HepG2 (cell line): ENCODE measurements around the gene C14orf93. TPM values are rescaled to one million over a fixed set of nuclear protein-coding genes. Genes with fewer than 3 reads are reported as not detected.

Source experiments
- ARID2 ChIP-seq: sonication (generic); formaldehyde crosslinking; IDR thresholded peaks from 2 replicates; pipeline ENCODE4 v1.8.1; 2022; ENCODE audit warnings: mild to moderate bottlenecking, missing genetic modification reagents, borderline replicate concordance
- BORCS8-MEF2B ChIP-seq: sonication (generic); formaldehyde crosslinking; IDR thresholded peaks from 2 replicates; pipeline ENCODE4 v1.8.0; 2022; ENCODE audit warnings: mild to moderate bottlenecking, missing genetic modification reagents
- CEBPG ChIP-seq: IDR thresholded peaks from 2 replicates; pipeline ENCODE4 v1.6.1; 2016
- ETV5 ChIP-seq: IDR thresholded peaks from 2 replicates; pipeline ENCODE4 v1.6.1; 2018; ENCODE audit warnings: missing biosample characterization, missing genetic modification reagents, inconsistent platforms, borderline replicate concordance
- KDM1A ChIP-seq: IDR thresholded peaks from 2 replicates; pipeline ENCODE4 v1.6.1; 2016; ENCODE audit warnings: missing compliant biosample characterization
- KMT2B ChIP-seq: IDR thresholded peaks from 2 replicates; pipeline ENCODE4 v1.6.1; 2016; ENCODE audit warnings: missing genetic modification reagents, missing compliant biosample characterization
- MAZ ChIP-seq, 2 experiments: sonication (generic) in 1 of 2; formaldehyde crosslinking in 1 of 2; IDR thresholded peaks; 2 replicates each; pipeline versions ENCODE4 v1.5.0 to v1.6.1; 2012 to 2020; ENCODE audit warnings: low read depth in 2 of 2, mild to moderate bottlenecking in 2 of 2, borderline replicate concordance in 1 of 2, improper control_type of control experiment in 1 of 2, low read length in 1 of 2, missing genetic modification reagents in 1 of 2, moderate library complexity in 1 of 2
- NCOA2 ChIP-seq: sonication (generic); formaldehyde crosslinking; IDR thresholded peaks from 2 replicates; pipeline ENCODE4 v1.8.0; 2022; ENCODE audit warnings: inconsistent platforms
- PAF1 ChIP-seq: IDR thresholded peaks from 2 replicates; pipeline ENCODE4 v1.6.1; 2016; ENCODE audit warnings: missing genetic modification reagents, missing compliant biosample characterization
- SP4 ChIP-seq: sonication (generic); formaldehyde crosslinking; IDR thresholded peaks from 2 replicates; pipeline ENCODE4 v1.8.1; 2023; ENCODE audit warnings: mild to moderate bottlenecking, missing genetic modification reagents
- ZFP41 ChIP-seq: sonication (generic); formaldehyde crosslinking; IDR thresholded peaks from 2 replicates; pipeline ENCODE4 v1.4.0; 2020; ENCODE audit warnings: mild to moderate bottlenecking, missing genetic modification reagents, borderline replicate concordance
- ZNF253 ChIP-seq: sonication (generic); formaldehyde crosslinking; IDR thresholded peaks from 2 replicates; pipeline ENCODE4 v1.8.0; 2022; ENCODE audit warnings: mild to moderate bottlenecking, missing genetic modification reagents, borderline replicate concordance
- ZNF501 ChIP-seq: sonication (generic); formaldehyde crosslinking; IDR thresholded peaks from 2 replicates; pipeline ENCODE4 v1.5.1; 2020; ENCODE audit warnings: mild to moderate bottlenecking, moderate library complexity, missing genetic modification reagents
- ZNF614 ChIP-seq: IDR thresholded peaks from 2 replicates; pipeline ENCODE4 v1.6.1; 2018; ENCODE audit warnings: missing biosample characterization, missing genetic modification reagents, inconsistent platforms, borderline replicate concordance
- ZNF788 ChIP-seq: sonication (generic); formaldehyde crosslinking; IDR thresholded peaks from 2 replicates; pipeline ENCODE4 v1.5.0; 2020; ENCODE audit warnings: mild to moderate bottlenecking, missing genetic modification reagents, borderline replicate concordance
- polyA plus RNA-seq, 8 experiments: library from polyadenylated mRNA; depleted of rRNA in 3 of 8; stranded (reverse) in 7 of 8; unstranded in 1 of 8; fragments of >200 nt; fragmentation: Illumina TruSeq in 4 of 8; extraction: Trizol in 4 of 8; gene quantifications; 2 replicates each; pipeline versions ENCODE4 v1.2.1 to v1.2.3, GENCODE V29; 2011 to 2016; ENCODE audit warnings: low read depth in 4 of 8, missing spikeins in 1 of 8, mixed read lengths in 1 of 8; ENCODE audit not compliant: insufficient read depth in 1 of 8
- total RNA-seq, 5 experiments: library from RNA; depleted of rRNA; stranded (reverse); fragments of >200 nt; fragmentation: Illumina TruSeq; extraction: Trizol; gene quantifications; 2 replicates each; pipeline ENCODE4 v1.2.3, GENCODE V29; 2016; ENCODE audit warnings: low read depth in 1 of 5
- TF ChIP-seq, protein P1 (sequence below): IDR thresholded peaks from 2 replicates; pipeline ENCODE4 v1.4.0; 2020; ENCODE audit warnings: mild to moderate bottlenecking, missing genetic modification reagents
- TF ChIP-seq, protein P2 (sequence below): sonication (generic); formaldehyde crosslinking; IDR thresholded peaks from 2 replicates; pipeline ENCODE4 v1.4.0; 2020; ENCODE audit warnings: missing genetic modification reagents, mild to moderate bottlenecking, borderline replicate concordance
- TF ChIP-seq, protein P3 (sequence below): sonication (generic); formaldehyde crosslinking; IDR thresholded peaks from 2 replicates; pipeline ENCODE4 v1.5.1; 2020; ENCODE audit warnings: missing genetic modification reagents, mild to moderate bottlenecking, borderline replicate concordance
- TF ChIP-seq, protein P4 (sequence below): sonication (generic); formaldehyde crosslinking; IDR thresholded peaks from 2 replicates; pipeline ENCODE4 v1.4.0; 2020; ENCODE audit warnings: mild to moderate bottlenecking, missing genetic modification reagents

The C14orf93 gene
- total and polyA plus RNA-seq, 2 of the 13 experiments (the other 11 are each of a cell fraction or from before 2014, with no cell fraction given): 11.4 to 22.5 TPM

DNA sequence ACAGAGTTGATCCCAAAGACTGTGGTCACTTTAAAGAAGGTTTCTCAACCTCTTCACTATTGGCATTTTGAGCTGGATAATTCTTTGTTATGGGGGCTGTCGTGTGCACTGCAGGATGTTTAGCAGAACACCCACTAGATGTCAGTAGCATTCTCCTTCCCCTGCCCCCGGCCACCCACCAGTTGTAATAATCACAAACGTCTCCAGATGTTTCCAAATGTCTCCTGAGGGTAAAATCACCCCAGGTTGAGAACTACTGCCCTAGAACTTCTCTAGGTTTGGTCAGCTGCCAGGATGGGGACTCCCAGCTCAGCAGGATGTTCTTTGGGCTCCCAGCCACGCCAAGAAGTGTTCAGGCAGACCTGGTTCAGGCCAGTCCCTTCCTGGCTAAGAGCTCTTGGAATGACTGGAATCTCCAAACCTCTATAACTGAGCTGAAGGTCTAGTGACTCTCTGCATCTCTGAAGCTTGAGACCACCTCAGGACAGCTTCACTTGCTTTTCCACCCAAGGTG lies 15.1 kb downstream of the C14orf93 start (continued):
- TF ChIP-seq, protein P1, sequence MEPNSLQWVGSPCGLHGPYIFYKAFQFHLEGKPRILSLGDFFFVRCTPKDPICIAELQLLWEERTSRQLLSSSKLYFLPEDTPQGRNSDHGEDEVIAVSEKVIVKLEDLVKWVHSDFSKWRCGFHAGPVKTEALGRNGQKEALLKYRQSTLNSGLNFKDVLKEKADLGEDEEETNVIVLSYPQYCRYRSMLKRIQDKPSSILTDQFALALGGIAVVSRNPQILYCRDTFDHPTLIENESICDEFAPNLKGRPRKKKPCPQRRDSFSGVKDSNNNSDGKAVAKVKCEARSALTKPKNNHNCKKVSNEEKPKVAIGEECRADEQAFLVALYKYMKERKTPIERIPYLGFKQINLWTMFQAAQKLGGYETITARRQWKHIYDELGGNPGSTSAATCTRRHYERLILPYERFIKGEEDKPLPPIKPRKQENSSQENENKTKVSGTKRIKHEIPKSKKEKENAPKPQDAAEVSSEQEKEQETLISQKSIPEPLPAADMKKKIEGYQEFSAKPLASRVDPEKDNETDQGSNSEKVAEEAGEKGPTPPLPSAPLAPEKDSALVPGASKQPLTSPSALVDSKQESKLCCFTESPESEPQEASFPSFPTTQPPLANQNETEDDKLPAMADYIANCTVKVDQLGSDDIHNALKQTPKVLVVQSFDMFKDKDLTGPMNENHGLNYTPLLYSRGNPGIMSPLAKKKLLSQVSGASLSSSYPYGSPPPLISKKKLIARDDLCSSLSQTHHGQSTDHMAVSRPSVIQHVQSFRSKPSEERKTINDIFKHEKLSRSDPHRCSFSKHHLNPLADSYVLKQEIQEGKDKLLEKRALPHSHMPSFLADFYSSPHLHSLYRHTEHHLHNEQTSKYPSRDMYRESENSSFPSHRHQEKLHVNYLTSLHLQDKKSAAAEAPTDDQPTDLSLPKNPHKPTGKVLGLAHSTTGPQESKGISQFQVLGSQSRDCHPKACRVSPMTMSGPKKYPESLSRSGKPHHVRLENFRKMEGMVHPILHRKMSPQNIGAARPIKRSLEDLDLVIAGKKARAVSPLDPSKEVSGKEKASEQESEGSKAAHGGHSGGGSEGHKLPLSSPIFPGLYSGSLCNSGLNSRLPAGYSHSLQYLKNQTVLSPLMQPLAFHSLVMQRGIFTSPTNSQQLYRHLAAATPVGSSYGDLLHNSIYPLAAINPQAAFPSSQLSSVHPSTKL (CRISPR knock-in tag): 0 out of 2 replicates have a peak, but pooled peaks have one; percentile 22
- TF ChIP-seq NCOA2 (CRISPR knock-in tag) (no peak), ZNF788 (no peak), PAF1 (CRISPR knock-in tag) (no peak), KDM1A (CRISPR knock-in tag) (no peak), ZNF614 (CRISPR knock-in tag) (0 out of 2 replicates have a peak, but pooled peaks have one; percentile 31), BORCS8-MEF2B (CRISPR knock-in tag) (peak; percentile 62; the same call in 1 of the 2 replicates), KMT2B (CRISPR knock-in tag) (0 out of 2 replicates have a peak, but pooled peaks have one; percentile 22), CEBPG (peak; percentile 10; the same call in 1 of the 2 replicates), ETV5 (CRISPR knock-in tag) (peak; percentile 42), ZNF253 (CRISPR knock-in tag) (no peak), ZNF501 (peak; percentile 87), MAZ (IDR thresholded peaks at IDR 0.05; ENCODE audit: borderline replicate concordance, low read depth, low read length) (0 out of 2 replicates have a peak, but pooled peaks have one; percentile 36), MAZ (CRISPR knock-in tag; IDR thresholded peaks at IDR 0.05; ENCODE audit: low read depth) (no peak), ARID2 (CRISPR knock-in tag) (0 out of 2 replicates have a peak, but pooled peaks have one; percentile 37), SP4 (CRISPR knock-in tag) (0 out of 2 replicates have a peak, but pooled peaks have one; percentile 34), ZFP41 (CRISPR knock-in tag) (0 out of 2 replicates have a peak, but pooled peaks have one; percentile 72)
- TF ChIP-seq, protein P2, sequence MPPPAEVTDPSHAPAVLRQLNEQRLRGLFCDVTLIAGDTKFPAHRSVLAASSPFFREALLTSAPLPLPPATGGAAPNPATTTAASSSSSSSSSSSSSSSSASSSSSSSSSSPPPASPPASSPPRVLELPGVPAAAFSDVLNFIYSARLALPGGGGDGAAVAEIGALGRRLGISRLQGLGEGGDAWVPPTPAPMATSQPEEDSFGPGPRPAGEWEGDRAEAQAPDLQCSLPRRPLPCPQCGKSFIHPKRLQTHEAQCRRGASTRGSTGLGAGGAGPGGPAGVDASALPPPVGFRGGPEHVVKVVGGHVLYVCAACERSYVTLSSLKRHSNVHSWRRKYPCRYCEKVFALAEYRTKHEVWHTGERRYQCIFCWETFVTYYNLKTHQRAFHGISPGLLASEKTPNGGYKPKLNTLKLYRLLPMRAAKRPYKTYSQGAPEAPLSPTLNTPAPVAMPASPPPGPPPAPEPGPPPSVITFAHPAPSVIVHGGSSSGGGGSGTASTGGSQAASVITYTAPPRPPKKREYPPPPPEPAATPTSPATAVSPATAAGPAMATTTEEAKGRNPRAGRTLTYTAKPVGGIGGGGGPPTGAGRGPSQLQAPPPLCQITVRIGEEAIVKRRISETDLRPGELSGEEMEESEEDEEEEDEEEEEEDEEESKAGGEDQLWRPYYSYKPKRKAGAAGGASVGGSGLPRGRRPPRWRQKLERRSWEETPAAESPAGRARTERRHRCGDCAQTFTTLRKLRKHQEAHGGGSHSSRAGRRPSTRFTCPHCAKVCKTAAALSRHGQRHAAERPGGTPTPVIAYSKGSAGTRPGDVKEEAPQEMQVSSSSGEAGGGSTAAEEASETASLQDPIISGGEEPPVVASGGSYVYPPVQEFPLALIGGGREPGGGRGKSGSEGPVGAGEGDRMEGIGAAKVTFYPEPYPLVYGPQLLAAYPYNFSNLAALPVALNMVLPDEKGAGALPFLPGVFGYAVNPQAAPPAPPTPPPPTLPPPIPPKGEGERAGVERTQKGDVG (CRISPR knock-in tag): peak; percentile 25; the same call in 1 of the 2 replicates
- TF ChIP-seq, protein P3, sequence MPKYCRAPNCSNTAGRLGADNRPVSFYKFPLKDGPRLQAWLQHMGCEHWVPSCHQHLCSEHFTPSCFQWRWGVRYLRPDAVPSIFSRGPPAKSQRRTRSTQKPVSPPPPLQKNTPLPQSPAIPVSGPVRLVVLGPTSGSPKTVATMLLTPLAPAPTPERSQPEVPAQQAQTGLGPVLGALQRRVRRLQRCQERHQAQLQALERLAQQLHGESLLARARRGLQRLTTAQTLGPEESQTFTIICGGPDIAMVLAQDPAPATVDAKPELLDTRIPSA (CRISPR knock-in tag): no peak
- TF ChIP-seq, protein P4, sequence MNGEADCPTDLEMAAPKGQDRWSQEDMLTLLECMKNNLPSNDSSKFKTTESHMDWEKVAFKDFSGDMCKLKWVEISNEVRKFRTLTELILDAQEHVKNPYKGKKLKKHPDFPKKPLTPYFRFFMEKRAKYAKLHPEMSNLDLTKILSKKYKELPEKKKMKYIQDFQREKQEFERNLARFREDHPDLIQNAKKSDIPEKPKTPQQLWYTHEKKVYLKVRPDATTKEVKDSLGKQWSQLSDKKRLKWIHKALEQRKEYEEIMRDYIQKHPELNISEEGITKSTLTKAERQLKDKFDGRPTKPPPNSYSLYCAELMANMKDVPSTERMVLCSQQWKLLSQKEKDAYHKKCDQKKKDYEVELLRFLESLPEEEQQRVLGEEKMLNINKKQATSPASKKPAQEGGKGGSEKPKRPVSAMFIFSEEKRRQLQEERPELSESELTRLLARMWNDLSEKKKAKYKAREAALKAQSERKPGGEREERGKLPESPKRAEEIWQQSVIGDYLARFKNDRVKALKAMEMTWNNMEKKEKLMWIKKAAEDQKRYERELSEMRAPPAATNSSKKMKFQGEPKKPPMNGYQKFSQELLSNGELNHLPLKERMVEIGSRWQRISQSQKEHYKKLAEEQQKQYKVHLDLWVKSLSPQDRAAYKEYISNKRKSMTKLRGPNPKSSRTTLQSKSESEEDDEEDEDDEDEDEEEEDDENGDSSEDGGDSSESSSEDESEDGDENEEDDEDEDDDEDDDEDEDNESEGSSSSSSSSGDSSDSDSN (CRISPR knock-in tag): 0 out of 2 replicates have a peak, but pooled peaks have one; percentile 38
